Tibial artery (tissue), 4 donors: ENCODE measurements around the gene AKAP6.

ENCODE experiments used
- DNase-seq, 2 donors: peaks; one replicate each; pipeline ENCODE4 v3.0.0-alpha.2; 2019
- H3K27ac ChIP-seq, 2 donors: fragments of 200-600 bp; sonication (generic) in 1 of 2; 1 replicate in 1 of 2; 2 replicates in 1 of 2; pipeline ENCODE4 v1.5.1; 2018 to 2019; ENCODE audit warnings: mild to moderate bottlenecking in 1 of 2
- H3K27me3 ChIP-seq, 2 donors: fragments of 200-600 bp; sonication (generic) in 1 of 2; one replicate each; pipeline versions ENCODE4 v1.5.1 to v1.6.0; 2016 to 2019
- H3K36me3 ChIP-seq, 3 donors: fragments of 200-600 bp; sonication (generic) in 2 of 3; one replicate each; pipeline ENCODE4 v1.5.1; 2016 to 2019; ENCODE audit warnings: mild to moderate bottlenecking in 2 of 3
- H3K4me1 ChIP-seq, 4 donors: fragments of 200-600 bp; sonication (generic) in 2 of 4; 1 replicate in 3 of 4; 2 replicates in 1 of 4; pipeline ENCODE4 v1.5.1; 2016 to 2019
- H3K4me3 ChIP-seq, 2 donors: fragments of 200-600 bp; sonication (generic) in 1 of 2; 1 replicate in 1 of 2; 2 replicates in 1 of 2; pipeline ENCODE4 v1.5.1; 2018 to 2019; ENCODE audit warnings: mild to moderate bottlenecking in 2 of 2
- H3K9me3 ChIP-seq, 3 donors: fragments of 200-600 bp; sonication (generic) in 1 of 3; one replicate each; pipeline ENCODE4 v1.5.1; 2016 to 2019
- CTCF ChIP-seq, 2 experiments: fragments of 200-600 bp in 1 of 2; fragments of 450-650 bp in 1 of 2; IDR thresholded peaks; one replicate each; pipeline ENCODE4 v1.5.1; 2017 to 2019; ENCODE audit warnings: antibody characterized with exemption in 2 of 2, mild to moderate bottlenecking in 1 of 2, moderate library complexity in 1 of 2
- intact Hi-C: fragments of 100-400 bp; cut with DNase I; formaldehyde crosslinking; loops from one replicate; pipeline ENCODE4 v1.15.0; 2023; ENCODE audit warnings: low total_unique reads

The AKAP6 gene

GRCh38 chr14:32366256-32366879, 37.3 kb downstream of the AKAP6 start:
- no peak for TF ChIP-seq CTCF (IDR thresholded peaks at IDR 0.05)
- peaks cover 0 to 29% (median 19%) of the 10 kb centered on the region in 4 donors for H3K4me1 ChIP-seq
- no peak overlapping the region for H3K4me3 ChIP-seq
- no peaks in the 10 kb centered on the region for H3K27me3 ChIP-seq
- intact Hi-C loops: no loop called here
- H3K36me3 ChIP-seq: no peaks in the 10 kb centered on the region
- peak overlapping the region; percentile 28 to 40 for H3K27ac ChIP-seq
- DNase-seq: no peak
- H3K9me3 ChIP-seq: no peaks in the 10 kb centered on the region

- peaks cover 0 to 32% (median 19%) of the 10 kb centered on the region in 4 donors for H3K4me1 ChIP-seq
- H3K27me3 ChIP-seq: no peaks in the 10 kb centered on the region
- intact Hi-C loops: no loop called here
- peak overlapping the region; percentile 28 to 40 for H3K27ac ChIP-seq
- no peaks in the 10 kb centered on the region for H3K36me3 ChIP-seq
- TF ChIP-seq CTCF (IDR thresholded peaks at IDR 0.05): no peak
- no peaks in the 10 kb centered on the region for H3K9me3 ChIP-seq
- H3K4me3 ChIP-seq: no peak overlapping the region
- DNase-seq: no peak
These were observed 37.9 kb downstream of the AKAP6 start for GRCh38 chr14:32366986-32367385.

GRCh38 chr14:32367516-32367915, 38.4 kb downstream of the AKAP6 start:
- H3K27ac ChIP-seq: peak overlapping the region; percentile 28 to 40
- intact Hi-C loops: no loop called here

GRCh38 chr14:32368107-32368506, 39.0 kb downstream of the AKAP6 start:
- DNase-seq: no peak
- no peak for TF ChIP-seq CTCF (IDR thresholded peaks at IDR 0.05)
- no peaks in the 10 kb centered on the region for H3K36me3 ChIP-seq
- peaks cover 0 to 36% (median 19%) of the 10 kb centered on the region in 4 donors for H3K4me1 ChIP-seq
- H3K27ac ChIP-seq: peak overlapping the region in 1 of 2 donors; percentile 28
- H3K9me3 ChIP-seq: no peaks in the 10 kb centered on the region
- H3K27me3 ChIP-seq: no peaks in the 10 kb centered on the region
- intact Hi-C loops: no loop called here
- H3K4me3 ChIP-seq: no peak overlapping the region

More at GRCh38 chr14:32367516-32367915, 38.4 kb downstream of the AKAP6 start:
- Histone ChIP-seq H3K27me3 (no peaks in the 10 kb centered on the region), H3K36me3 (no peaks in the 10 kb centered on the region), H3K9me3 (no peaks in the 10 kb centered on the region), H3K4me1 (peaks cover 0 to 36% (median 19%) of the 10 kb centered on the region in 4 donors), H3K4me3 (no peak overlapping the region)
- TF ChIP-seq CTCF (IDR thresholded peaks at IDR 0.05): no peak
- no peak for DNase-seq

- H3K9me3 ChIP-seq: no peaks in the 10 kb centered on the region
- intact Hi-C loops: no loop called here
- H3K27me3 ChIP-seq: no peaks in the 10 kb centered on the region
- H3K36me3 ChIP-seq: no peaks in the 10 kb centered on the region
- peaks cover 0 to 30% (median 17%) of the 10 kb centered on the region in 4 donors for H3K4me1 ChIP-seq
- DNase-seq: no peak
- H3K4me3 ChIP-seq: no peak overlapping the region
- H3K27ac ChIP-seq: no peak overlapping the region
- TF ChIP-seq CTCF (IDR thresholded peaks at IDR 0.05): no peak
These were observed 41.6 kb downstream of the AKAP6 start for GRCh38 chr14:32370714-32371113.
